HepG2 (cell line): Measurements from ENCODE around the gene B3GAT3. TPM values are rescaled to one million over a fixed set of nuclear protein-coding genes. Genes with fewer than 3 reads are reported as not detected.

Source experiments
- FOXO1 ChIP-seq: sonication (generic); formaldehyde crosslinking; IDR thresholded peaks from 2 replicates; pipeline ENCODE4 v1.4.0; 2020; ENCODE audit warnings: missing genetic modification reagents
- GTF3A ChIP-seq: sonication (generic); formaldehyde crosslinking; conservative IDR thresholded peaks from 2 replicates; pipeline ENCODE4 v1.4.0; 2020; ENCODE audit warnings: mild to moderate bottlenecking, missing genetic modification reagents
- MATR3 ChIP-seq: sonication (generic); formaldehyde crosslinking; IDR thresholded peaks from 2 replicates; pipeline ENCODE4 v1.4.0; 2020; ENCODE audit warnings: missing genetic modification reagents
- NFE2L2 ChIP-seq: fragments of 150-350 bp; IDR thresholded peaks from 2 replicates; pipeline ENCODE4 v1.6.1; 2014; ENCODE audit warnings: low read length
- NR3C1 ChIP-seq: sonication (generic); formaldehyde crosslinking; IDR thresholded peaks from 2 replicates; pipeline ENCODE4 v1.4.0; 2020; ENCODE audit warnings: missing genetic modification reagents
- REL ChIP-seq: sonication (generic); formaldehyde crosslinking; conservative IDR thresholded peaks from 2 replicates; pipeline ENCODE4 v1.8.0; 2022; ENCODE audit warnings: mild to moderate bottlenecking, missing genetic modification reagents, moderate library complexity
- ZMYM4 ChIP-seq: sonication (generic); formaldehyde crosslinking; IDR thresholded peaks from 2 replicates; pipeline ENCODE4 v1.8.1; 2023; ENCODE audit warnings: mild to moderate bottlenecking, missing genetic modification reagents
- ZNF3 ChIP-seq: IDR thresholded peaks from 2 replicates; pipeline ENCODE4 v1.7.0; 2017; ENCODE audit warnings: inconsistent platforms
- ZNF510 ChIP-seq: sonication (generic); formaldehyde crosslinking; IDR thresholded peaks from 2 replicates; pipeline ENCODE4 v1.4.0; 2020; ENCODE audit warnings: low read depth, mild to moderate bottlenecking, missing genetic modification reagents
- ZNF558 ChIP-seq: sonication (generic); formaldehyde crosslinking; IDR thresholded peaks from 2 replicates; pipeline ENCODE4 v1.9.0; 2022; ENCODE audit warnings: mild to moderate bottlenecking, missing genetic modification reagents, borderline replicate concordance
- ZNF563 ChIP-seq: sonication (generic); formaldehyde crosslinking; IDR thresholded peaks from 2 replicates; pipeline ENCODE4 v1.8.0; 2022; ENCODE audit warnings: mild to moderate bottlenecking, moderate library complexity, missing genetic modification reagents
- polyA plus RNA-seq, 8 experiments: library from polyadenylated mRNA; depleted of rRNA in 3 of 8; stranded (reverse) in 7 of 8; unstranded in 1 of 8; fragments of >200 nt; fragmentation: Illumina TruSeq in 4 of 8; extraction: Trizol in 4 of 8; gene quantifications; 2 replicates each; pipeline versions ENCODE4 v1.2.1 to v1.2.3, GENCODE V29; 2011 to 2016; ENCODE audit warnings: low read depth in 4 of 8, missing spikeins in 1 of 8, mixed read lengths in 1 of 8; ENCODE audit not compliant: insufficient read depth in 1 of 8
- total RNA-seq, 5 experiments: library from RNA; depleted of rRNA; stranded (reverse); fragments of >200 nt; fragmentation: Illumina TruSeq; extraction: Trizol; gene quantifications; 2 replicates each; pipeline ENCODE4 v1.2.3, GENCODE V29; 2016; ENCODE audit warnings: low read depth in 1 of 5
- TF ChIP-seq, protein P1 (sequence below): sonication (generic); formaldehyde crosslinking; IDR thresholded peaks from 2 replicates; pipeline ENCODE4 v1.4.0; 2020; ENCODE audit warnings: missing genetic modification reagents, borderline replicate concordance
- TF ChIP-seq, protein P2 (sequence below): sonication (generic); formaldehyde crosslinking; IDR thresholded peaks from 2 replicates; pipeline ENCODE4 v1.4.0; 2020; ENCODE audit warnings: missing genetic modification reagents
- TF ChIP-seq, protein P3 (sequence below): sonication (generic); formaldehyde crosslinking; IDR thresholded peaks from 2 replicates; pipeline ENCODE4 v1.4.0; 2020; ENCODE audit warnings: mild to moderate bottlenecking, missing genetic modification reagents
- TF ChIP-seq, protein P4 (sequence below): IDR thresholded peaks from 2 replicates; pipeline ENCODE4 v1.6.1; 2016; ENCODE audit warnings: low read depth

B3GAT3 gene
- total and polyA plus RNA-seq, 2 of the 13 experiments (the other 11 are each of a cell fraction or from before 2014, with no cell fraction given) = 21.3 to 26.1 TPM

DNA sequence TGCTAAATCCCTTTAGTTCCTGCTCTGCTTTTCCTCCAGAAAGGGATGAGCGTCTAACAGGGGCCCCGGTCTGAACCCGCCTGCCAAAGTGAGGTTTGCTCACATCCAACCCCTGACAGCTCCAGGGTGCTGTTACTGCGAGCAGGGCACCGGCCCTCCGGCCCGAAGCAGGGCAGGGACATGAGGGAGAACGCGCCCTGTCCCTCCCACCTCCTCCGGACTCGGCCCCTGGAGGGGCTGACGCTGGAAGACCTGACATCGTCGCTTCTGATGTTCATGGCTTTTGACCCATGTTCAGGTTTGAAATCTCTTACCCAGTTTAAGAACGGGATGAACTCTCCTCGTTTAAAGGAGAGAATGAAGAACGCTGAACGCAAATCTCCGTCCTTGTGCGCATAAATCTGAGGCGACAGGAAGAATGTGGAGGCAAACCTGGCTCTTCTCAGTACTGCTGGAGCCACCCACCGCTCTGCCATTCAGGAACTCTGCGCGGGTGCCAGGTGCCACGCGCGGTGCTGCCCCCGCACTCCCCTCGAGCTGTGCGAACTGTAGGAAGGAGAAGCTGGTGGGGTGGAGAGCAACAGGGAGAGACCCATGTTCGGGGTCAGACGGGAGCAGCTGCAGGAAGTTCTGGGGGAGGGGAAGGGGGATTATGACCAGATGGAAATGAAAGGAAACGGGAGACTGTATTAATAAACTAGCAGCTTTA, 47.3 kb downstream of the B3GAT3 start (continued):
- TF ChIP-seq, protein P1, sequence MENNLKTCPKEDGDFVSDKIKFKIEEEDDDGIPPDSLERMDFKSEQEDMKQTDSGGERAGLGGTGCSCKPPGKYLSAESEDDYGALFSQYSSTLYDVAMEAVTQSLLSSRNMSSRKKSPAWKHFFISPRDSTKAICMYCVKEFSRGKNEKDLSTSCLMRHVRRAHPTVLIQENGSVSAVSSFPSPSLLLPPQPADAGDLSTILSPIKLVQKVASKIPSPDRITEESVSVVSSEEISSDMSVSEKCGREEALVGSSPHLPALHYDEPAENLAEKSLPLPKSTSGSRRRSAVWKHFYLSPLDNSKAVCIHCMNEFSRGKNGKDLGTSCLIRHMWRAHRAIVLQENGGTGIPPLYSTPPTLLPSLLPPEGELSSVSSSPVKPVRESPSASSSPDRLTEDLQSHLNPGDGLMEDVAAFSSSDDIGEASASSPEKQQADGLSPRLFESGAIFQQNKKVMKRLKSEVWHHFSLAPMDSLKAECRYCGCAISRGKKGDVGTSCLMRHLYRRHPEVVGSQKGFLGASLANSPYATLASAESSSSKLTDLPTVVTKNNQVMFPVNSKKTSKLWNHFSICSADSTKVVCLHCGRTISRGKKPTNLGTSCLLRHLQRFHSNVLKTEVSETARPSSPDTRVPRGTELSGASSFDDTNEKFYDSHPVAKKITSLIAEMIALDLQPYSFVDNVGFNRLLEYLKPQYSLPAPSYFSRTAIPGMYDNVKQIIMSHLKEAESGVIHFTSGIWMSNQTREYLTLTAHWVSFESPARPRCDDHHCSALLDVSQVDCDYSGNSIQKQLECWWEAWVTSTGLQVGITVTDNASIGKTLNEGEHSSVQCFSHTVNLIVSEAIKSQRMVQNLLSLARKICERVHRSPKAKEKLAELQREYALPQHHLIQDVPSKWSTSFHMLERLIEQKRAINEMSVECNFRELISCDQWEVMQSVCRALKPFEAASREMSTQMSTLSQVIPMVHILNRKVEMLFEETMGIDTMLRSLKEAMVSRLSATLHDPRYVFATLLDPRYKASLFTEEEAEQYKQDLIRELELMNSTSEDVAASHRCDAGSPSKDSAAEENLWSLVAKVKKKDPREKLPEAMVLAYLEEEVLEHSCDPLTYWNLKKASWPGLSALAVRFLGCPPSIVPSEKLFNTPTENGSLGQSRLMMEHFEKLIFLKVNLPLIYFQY (CRISPR knock-in tag) = no peak
- TF ChIP-seq ZNF563 (CRISPR knock-in tag) (peak; percentile 60; the same call in 1 of the 2 replicates), FOXO1 (CRISPR knock-in tag) (no peak), REL (no peak), ZNF558 (CRISPR knock-in tag) (no peak), NR3C1 (CRISPR knock-in tag) (no peak), ZNF3 (CRISPR knock-in tag) (no peak), MATR3 (CRISPR knock-in tag) (no peak), ZMYM4 (no peak), NFE2L2 (no peak), GTF3A (CRISPR knock-in tag) (no peak), ZNF510 (0 out of 2 replicates have a peak, but pooled peaks have one; percentile 49)
- TF ChIP-seq, protein P2, sequence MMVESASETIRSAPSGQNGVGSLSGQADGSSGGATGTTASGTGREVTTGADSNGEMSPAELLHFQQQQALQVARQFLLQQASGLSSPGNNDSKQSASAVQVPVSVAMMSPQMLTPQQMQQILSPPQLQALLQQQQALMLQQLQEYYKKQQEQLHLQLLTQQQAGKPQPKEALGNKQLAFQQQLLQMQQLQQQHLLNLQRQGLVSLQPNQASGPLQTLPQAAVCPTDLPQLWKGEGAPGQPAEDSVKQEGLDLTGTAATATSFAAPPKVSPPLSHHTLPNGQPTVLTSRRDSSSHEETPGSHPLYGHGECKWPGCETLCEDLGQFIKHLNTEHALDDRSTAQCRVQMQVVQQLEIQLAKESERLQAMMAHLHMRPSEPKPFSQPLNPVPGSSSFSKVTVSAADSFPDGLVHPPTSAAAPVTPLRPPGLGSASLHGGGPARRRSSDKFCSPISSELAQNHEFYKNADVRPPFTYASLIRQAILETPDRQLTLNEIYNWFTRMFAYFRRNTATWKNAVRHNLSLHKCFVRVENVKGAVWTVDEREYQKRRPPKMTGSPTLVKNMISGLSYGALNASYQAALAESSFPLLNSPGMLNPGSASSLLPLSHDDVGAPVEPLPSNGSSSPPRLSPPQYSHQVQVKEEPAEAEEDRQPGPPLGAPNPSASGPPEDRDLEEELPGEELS (CRISPR knock-in tag) = 0 out of 2 replicates have a peak, but pooled peaks have one; percentile 5
- TF ChIP-seq, protein P3, sequence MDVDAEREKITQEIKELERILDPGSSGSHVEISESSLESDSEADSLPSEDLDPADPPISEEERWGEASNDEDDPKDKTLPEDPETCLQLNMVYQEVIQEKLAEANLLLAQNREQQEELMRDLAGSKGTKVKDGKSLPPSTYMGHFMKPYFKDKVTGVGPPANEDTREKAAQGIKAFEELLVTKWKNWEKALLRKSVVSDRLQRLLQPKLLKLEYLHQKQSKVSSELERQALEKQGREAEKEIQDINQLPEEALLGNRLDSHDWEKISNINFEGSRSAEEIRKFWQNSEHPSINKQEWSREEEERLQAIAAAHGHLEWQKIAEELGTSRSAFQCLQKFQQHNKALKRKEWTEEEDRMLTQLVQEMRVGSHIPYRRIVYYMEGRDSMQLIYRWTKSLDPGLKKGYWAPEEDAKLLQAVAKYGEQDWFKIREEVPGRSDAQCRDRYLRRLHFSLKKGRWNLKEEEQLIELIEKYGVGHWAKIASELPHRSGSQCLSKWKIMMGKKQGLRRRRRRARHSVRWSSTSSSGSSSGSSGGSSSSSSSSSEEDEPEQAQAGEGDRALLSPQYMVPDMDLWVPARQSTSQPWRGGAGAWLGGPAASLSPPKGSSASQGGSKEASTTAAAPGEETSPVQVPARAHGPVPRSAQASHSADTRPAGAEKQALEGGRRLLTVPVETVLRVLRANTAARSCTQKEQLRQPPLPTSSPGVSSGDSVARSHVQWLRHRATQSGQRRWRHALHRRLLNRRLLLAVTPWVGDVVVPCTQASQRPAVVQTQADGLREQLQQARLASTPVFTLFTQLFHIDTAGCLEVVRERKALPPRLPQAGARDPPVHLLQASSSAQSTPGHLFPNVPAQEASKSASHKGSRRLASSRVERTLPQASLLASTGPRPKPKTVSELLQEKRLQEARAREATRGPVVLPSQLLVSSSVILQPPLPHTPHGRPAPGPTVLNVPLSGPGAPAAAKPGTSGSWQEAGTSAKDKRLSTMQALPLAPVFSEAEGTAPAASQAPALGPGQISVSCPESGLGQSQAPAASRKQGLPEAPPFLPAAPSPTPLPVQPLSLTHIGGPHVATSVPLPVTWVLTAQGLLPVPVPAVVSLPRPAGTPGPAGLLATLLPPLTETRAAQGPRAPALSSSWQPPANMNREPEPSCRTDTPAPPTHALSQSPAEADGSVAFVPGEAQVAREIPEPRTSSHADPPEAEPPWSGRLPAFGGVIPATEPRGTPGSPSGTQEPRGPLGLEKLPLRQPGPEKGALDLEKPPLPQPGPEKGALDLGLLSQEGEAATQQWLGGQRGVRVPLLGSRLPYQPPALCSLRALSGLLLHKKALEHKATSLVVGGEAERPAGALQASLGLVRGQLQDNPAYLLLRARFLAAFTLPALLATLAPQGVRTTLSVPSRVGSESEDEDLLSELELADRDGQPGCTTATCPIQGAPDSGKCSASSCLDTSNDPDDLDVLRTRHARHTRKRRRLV (CRISPR knock-in tag) = no peak
- TF ChIP-seq, protein P4, sequence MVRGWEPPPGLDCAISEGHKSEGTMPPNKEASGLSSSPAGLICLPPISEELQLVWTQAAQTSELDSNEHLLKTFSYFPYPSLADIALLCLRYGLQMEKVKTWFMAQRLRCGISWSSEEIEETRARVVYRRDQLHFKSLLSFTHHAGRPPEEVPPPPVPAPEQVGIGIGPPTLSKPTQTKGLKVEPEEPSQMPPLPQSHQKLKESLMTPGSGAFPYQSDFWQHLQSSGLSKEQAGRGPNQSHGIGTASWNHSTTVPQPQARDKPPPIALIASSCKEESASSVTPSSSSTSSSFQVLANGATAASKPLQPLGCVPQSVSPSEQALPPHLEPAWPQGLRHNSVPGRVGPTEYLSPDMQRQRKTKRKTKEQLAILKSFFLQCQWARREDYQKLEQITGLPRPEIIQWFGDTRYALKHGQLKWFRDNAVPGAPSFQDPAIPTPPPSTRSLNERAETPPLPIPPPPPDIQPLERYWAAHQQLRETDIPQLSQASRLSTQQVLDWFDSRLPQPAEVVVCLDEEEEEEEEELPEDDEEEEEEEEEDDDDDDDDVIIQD (CRISPR knock-in tag) = no peak
